IgD-negative memory B cell (primary cell): ENCODE results near the gene ADD3. TPM values are rescaled to one million over a fixed set of nuclear protein-coding genes. Genes with fewer than 3 reads are reported as not detected.
"Not testable (repeated sequence)": the region's sequence is repeated elsewhere in the genome, so short reads cannot be mapped to it uniquely, and the experiment has no call there.

Experiments
- H3K27ac Mint-ChIP-seq, 3 donors: one replicate each; pipeline ENCODE4 v1.8.0; 2020 to 2022; ENCODE audit warnings: mild to moderate bottlenecking in 3 of 3, mixed read lengths in 3 of 3, moderate library complexity in 1 of 3
- H3K27me3 Mint-ChIP-seq: one replicate; pipeline ENCODE4 v1.8.0; 2021; ENCODE audit warnings: mixed read lengths
- H3K36me3 Mint-ChIP-seq: one replicate; pipeline ENCODE4 v1.8.0; 2020; ENCODE audit warnings: mild to moderate bottlenecking, mixed read lengths
- H3K4me1 Mint-ChIP-seq, 3 donors: one replicate each; pipeline ENCODE4 v1.8.0; 2020 to 2022; ENCODE audit warnings: mixed read lengths in 3 of 3, mild to moderate bottlenecking in 1 of 3
- H3K4me3 Mint-ChIP-seq, 4 donors: one replicate each; pipeline ENCODE4 v1.8.0; 2020 to 2022; ENCODE audit warnings: mild to moderate bottlenecking in 4 of 4, mixed read lengths in 4 of 4, moderate library complexity in 3 of 4
- H3K9me3 Mint-ChIP-seq, 3 donors: one replicate each; pipeline ENCODE4 v1.8.0; 2020 to 2021; ENCODE audit warnings: mixed read lengths in 3 of 3, mild to moderate bottlenecking in 1 of 3
- polyA plus RNA-seq: library from polyadenylated mRNA; unstranded; fragments of 300-500 nt; fragmentation: Illumina TruSeq; gene quantifications from one replicate; pipeline ENCODE4 v1.2.3, GENCODE V29; 2021

ADD3 gene
- polyA plus RNA-seq, 1 donor from 2014 or later: 344 TPM

DNA sequence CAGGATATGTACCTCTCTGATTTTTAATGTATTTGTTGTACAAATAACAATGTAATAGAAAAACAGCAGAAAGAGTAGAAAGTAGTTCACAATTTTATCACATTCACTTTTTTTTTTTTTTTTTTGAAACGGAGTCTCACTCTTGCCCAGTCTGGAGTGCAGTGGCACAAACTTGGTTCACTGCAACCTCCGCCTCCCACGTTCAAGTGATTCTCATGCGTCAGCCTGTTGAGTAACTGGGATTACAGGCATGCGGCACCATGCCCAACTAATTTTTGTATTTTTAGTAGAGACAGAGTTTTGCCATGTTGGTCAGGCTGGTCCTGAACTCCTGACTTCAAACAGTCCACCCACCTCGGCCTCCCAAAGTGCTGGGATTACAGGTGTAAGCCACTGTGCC is 128.1 kb downstream of the ADD3 start:
- peaks cover 18 to 25% (median 24%) of the 10 kb centered on the region in 3 donors for H3K4me1 Mint-ChIP-seq
- H3K27me3 Mint-ChIP-seq, H3K4me3 Mint-ChIP-seq, H3K36me3 Mint-ChIP-seq, H3K27ac Mint-ChIP-seq, H3K9me3 Mint-ChIP-seq: not testable (repeated sequence)

DNA sequence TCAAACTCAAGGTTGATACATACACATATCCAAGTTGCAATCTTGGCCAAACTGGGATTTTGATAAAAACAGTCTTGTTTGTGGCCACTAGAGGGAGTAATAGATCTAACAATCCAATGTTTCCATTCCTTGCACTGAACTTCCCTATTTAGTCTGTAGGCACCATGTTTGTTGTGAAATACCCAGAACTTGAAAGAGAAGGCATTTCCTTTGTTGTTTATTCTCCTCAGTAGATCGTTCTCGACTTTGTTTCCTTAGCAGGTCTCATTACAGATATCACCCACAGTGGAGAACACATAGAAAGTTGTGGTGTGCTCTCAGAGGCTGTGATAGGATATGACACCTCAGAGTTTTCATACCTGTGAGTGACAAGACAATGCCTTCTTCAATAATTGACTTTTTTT is 129.4 kb downstream of the ADD3 start:
- H3K27ac Mint-ChIP-seq: peak overlapping the region; percentile 1 to 93 (median 1)
- no peaks in the 10 kb centered on the region for H3K9me3 Mint-ChIP-seq
- H3K4me3 Mint-ChIP-seq: peak overlapping the region in 2 of 4 donors; percentile 6 to 57
- H3K27me3 Mint-ChIP-seq: no peaks in the 10 kb centered on the region
- no peaks in the 10 kb centered on the region for H3K36me3 Mint-ChIP-seq
- peaks cover 18 to 25% (median 24%) of the 10 kb centered on the region in 3 donors for H3K4me1 Mint-ChIP-seq

DNA sequence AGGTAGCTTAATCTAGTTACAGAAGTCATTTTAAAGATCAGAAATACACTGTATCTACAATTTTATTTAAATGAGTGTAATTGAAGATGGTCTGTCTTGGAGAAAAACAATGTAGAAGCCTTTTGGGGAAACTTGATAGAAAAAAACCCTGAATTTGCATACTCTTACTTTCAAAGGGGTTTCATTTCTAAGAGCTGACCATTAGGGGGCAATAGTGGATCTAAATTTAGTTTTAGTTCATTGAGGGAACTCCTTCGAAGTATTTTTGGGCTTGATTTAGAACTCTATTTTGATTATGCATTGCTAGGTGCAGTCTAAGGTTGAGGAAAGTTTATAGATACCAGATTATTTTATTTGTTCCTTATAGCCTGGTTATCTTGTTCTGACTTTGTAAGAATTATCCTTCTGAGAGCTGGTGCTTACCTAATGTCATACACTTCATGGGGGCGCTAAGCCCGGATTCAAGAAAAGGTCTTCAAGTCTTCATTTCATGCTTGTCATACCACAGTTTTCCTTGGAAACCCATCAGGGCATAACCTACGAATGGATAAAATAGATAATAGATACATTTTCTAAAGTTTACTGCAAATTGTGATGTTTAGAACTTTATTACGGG is 130.5 kb downstream of the ADD3 start:
- Mint-ChIP-seq H3K4me3 (peak overlapping the region in 1 of 4 donors; percentile 10), H3K27me3 (no peaks in the 10 kb centered on the region), H3K36me3 (no peaks in the 10 kb centered on the region), H3K4me1 (peaks cover 18 to 24% (median 23%) of the 10 kb centered on the region in 3 donors), H3K9me3 (no peaks in the 10 kb centered on the region), H3K27ac (peak overlapping the region in 2 of 3 donors; percentile 39 to 93)

DNA sequence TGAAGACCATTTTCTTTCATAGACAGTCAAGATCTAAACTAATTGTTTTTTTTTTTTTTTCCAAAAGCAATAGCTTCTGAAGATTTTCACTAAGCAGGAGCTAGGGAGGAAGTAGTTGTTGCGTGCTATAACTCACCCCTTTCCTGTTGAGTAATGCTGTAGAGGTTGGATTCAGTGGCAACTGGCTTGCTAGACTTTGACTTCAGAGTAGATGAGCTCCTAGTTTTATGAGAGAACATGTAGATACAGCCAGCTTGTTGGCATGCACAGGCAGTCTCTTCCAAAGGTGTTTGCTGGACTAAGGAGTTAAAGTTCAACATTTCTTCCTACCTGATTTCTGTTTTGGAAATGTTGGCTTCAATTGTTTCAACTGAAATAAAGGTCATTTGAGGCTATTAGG is 133.4 kb downstream of the ADD3 start:
- Mint-ChIP-seq H3K27ac (peak overlapping the region in 1 of 3 donors; percentile 80), H3K36me3 (no peaks in the 10 kb centered on the region), H3K27me3 (peaks cover 3% of the 10 kb centered on the region)

DNA sequence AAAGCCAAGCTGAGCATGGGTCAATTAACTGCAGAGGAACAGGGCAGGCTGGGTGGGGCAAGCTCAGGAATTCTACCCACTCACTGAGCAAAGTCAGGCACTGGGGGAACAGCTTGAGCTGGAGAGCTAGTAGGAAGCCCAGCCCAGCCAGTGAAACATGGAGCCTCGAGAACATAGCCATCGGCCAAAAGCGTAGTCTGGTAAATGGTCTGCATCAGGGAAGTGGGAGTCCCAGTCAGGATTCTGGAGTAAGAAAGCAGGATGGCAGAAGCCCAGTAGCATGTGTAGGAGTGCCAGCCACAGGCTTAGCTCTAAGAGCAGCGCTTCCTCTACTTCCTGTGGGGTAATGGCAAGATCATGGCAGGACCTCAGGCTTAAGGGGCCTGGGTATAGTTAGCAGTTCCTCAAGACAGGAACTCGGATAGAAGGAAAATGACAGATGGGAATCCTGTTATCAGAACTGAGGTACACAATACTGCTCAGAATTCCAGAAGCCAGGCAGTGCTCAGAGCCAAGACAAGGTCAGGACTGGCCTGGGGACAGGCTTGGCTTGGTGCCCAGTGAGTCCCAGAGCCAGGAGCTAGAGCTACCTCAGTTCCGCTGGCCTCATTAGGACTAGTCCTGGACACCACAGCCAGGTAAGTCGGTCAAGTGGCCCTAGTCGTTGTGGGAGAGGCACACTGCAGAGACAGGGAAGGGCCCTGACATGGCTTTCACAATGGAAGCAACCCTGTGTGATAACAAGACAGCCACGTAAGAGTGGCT is 134.3 kb downstream of the ADD3 start:
- Mint-ChIP-seq H3K27ac (no peak overlapping the region), H3K36me3 (no peaks in the 10 kb centered on the region), H3K9me3 (no peaks in the 10 kb centered on the region), H3K27me3 (peaks cover 3% of the 10 kb centered on the region), H3K4me3 (no peak overlapping the region), H3K4me1 (peaks cover 9 to 14% (median 13%) of the 10 kb centered on the region in 3 donors)

More for the DNA sequence above, 133.4 kb downstream of the ADD3 start:
- Mint-ChIP-seq H3K4me3 (no peak overlapping the region), H3K4me1 (peaks cover 11 to 16% (median 16%) of the 10 kb centered on the region in 3 donors), H3K9me3 (no peaks in the 10 kb centered on the region)

DNA sequence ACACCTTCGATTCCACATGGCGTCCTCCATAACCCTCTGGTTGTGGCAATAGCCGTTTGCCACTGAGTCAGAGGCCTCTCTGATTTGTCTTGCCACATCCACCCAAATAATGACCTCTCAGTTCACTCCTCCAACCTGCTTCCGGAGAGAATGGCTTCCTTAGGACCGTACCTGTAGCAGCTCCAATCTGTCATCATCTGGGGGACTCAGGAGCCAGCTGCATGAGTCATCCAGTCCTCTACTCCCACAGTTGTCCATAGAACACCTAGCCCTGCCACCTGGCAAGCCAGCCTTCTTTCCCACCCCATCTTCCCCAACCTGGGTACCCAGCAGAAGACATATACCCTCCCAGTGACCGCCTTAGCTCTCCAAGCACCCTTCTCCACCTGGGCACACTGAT is 135.2 kb downstream of the ADD3 start:
- no peaks in the 10 kb centered on the region for H3K36me3 Mint-ChIP-seq
- H3K9me3 Mint-ChIP-seq: no peaks in the 10 kb centered on the region
- peaks cover 3% of the 10 kb centered on the region for H3K27me3 Mint-ChIP-seq
- peaks cover 3 to 6% (median 5%) of the 10 kb centered on the region in 3 donors for H3K4me1 Mint-ChIP-seq
- no peak overlapping the region for H3K4me3 Mint-ChIP-seq
- H3K27ac Mint-ChIP-seq: no peak overlapping the region

DNA sequence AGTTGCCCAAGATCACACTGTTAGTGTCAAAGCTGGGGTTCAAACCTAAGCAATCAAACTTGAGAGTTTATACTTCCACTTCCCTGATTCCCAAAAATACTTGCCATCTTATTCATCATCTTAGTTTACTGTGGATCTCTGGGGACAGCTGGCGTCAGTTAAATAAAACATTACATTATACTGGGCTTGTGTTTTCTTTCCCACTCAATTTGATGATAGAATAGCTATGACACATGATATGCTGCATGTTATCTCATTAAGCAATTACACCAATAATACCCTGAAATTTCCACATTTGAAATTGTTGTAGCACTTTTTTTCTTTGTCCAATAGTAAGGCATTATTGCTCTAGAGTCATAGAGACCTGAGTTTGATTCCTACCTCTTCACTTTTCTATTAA is 136.7 kb downstream of the ADD3 start:
- Mint-ChIP-seq H3K27me3 (peaks cover 11% of the 10 kb centered on the region), H3K4me1 (no peaks in the 10 kb centered on the region), H3K4me3 (no peak overlapping the region), H3K9me3 (no peaks in the 10 kb centered on the region), H3K36me3 (no peaks in the 10 kb centered on the region), H3K27ac (no peak overlapping the region)

DNA sequence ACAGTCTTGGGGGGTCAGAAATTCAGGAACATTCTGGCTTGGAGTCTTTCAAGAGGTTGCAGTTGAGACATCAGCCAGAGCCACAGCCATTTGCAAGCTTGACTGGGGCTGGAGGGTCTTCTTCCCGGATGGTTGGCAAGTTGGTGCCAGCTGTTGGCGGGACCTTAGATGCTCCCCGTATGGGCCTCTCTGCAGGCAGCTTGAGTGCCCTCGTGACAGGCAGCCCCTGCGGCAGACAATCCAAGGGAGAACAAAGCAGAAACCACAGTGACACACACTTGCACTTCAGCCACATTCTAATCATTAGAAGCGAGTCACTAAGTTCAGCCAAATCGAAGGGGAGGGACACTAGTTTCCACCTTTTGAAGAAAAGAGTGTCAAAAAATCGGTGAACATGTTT is 140.2 kb downstream of the ADD3 start:
- peak overlapping the region in 1 of 4 donors; percentile 4 for H3K4me3 Mint-ChIP-seq
- H3K4me1 Mint-ChIP-seq: peaks cover 0 to under 1% (median 0%) of the 10 kb centered on the region in 3 donors
- H3K9me3 Mint-ChIP-seq: no peaks in the 10 kb centered on the region
- H3K36me3 Mint-ChIP-seq: no peaks in the 10 kb centered on the region
- H3K27me3 Mint-ChIP-seq: peaks cover 22% of the 10 kb centered on the region
- no peak overlapping the region for H3K27ac Mint-ChIP-seq

DNA sequence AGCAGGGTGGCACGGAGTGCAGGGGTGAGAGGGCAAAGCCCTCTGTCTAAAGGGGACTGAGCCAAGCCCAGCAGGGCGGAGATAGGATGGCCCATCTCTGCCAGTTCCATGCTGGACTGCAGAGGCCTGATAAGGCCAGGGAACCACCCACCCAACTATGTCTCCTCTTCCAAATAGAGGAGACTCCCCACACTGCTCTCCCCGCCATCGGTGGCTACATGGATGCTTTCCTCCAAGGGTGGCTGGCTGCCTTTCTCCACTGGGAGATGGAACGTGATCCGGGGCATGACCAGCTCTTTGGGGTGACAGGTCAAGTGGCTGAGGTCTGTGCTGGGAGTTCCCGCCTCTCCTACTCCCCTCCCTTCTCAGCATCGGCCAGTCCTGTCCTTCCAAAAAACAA is 141.5 kb downstream of the ADD3 start:
- Mint-ChIP-seq H3K4me1 (peaks cover 10 to 12% (median 11%) of the 10 kb centered on the region in 3 donors), H3K27me3 (peaks cover 35% of the 10 kb centered on the region), H3K27ac (no peak overlapping the region), H3K36me3 (no peaks in the 10 kb centered on the region), H3K9me3 (no peaks in the 10 kb centered on the region), H3K4me3 (no peak overlapping the region)

DNA sequence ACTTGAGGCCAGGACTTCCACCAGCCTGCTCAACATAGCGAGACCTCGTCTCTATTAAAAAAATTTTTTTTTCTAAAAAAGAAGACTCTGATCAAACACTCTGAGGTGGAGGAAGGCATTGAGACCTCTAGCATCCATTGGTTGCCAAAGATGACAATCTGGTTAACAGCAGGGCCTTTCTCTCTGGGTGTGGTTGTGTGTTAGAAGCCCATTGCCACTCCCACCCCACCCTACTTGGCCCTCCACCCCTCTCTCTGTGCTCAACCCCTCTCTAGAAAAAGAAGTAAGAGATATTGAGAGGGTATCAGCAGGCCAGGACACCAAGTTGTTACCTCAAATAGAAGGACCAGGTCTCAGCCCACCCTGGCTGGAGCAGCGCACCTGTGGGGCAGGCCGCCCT is 142.3 kb downstream of the ADD3 start:
- Mint-ChIP-seq H3K4me3 (no peak overlapping the region), H3K9me3 (no peaks in the 10 kb centered on the region), H3K27ac (peak overlapping the region in 1 of 3 donors; percentile 32), H3K27me3 (peaks cover 37% of the 10 kb centered on the region), H3K4me1 (peaks cover 11 to 12% (median 12%) of the 10 kb centered on the region in 3 donors), H3K36me3 (no peaks in the 10 kb centered on the region)

DNA sequence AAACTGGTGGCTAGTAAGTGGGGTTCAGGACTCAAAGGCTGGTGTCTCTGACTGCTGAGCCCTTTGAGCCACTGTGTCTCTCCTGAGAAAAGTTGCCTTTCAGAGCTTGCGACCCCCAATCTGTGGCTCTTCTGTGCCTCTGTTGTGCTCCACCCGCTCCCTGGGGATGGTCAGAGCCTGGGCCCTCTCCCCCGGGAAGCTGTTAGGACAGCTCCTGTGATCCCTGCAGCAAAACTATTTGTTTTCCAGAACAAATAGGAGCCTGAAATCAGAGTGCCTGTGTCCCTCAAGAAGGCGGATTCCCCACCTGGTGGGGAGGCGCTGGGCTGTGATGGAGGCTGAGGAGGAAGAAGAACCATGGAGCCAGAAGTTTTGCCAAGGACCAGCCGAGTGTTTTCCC is 143.2 kb downstream of the ADD3 start:
- Mint-ChIP-seq H3K27me3 (peaks cover 37% of the 10 kb centered on the region), H3K4me1 (peaks cover 12 to 16% (median 14%) of the 10 kb centered on the region in 3 donors), H3K9me3 (no peaks in the 10 kb centered on the region), H3K27ac (no peak overlapping the region), H3K4me3 (no peak overlapping the region), H3K36me3 (no peaks in the 10 kb centered on the region)

DNA sequence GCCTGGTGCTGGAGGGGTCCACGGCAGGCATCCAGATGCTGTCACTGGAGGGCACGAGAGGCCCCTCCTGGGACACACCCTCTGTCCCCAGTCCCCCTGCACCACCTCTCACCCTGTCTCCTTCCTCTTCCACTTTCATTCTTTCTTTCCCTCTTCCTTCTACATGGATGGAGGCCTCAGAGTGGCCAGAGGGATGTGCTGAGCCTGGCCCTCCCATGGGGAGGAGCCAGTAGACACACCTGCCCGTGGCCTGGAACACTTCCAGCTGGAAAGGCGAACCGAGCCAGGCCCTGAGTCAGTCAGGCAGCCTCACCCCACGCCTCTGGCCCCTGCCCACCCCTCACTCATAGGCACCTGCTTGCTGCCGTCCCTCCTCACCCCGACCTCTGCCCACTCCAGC is 143.7 kb downstream of the ADD3 start:
- Mint-ChIP-seq H3K27me3 (peaks cover 38% of the 10 kb centered on the region), H3K36me3 (no peaks in the 10 kb centered on the region), H3K4me1 (peaks cover 13 to 17% (median 16%) of the 10 kb centered on the region in 3 donors), H3K9me3 (no peaks in the 10 kb centered on the region), H3K4me3 (no peak overlapping the region), H3K27ac (no peak overlapping the region)

DNA sequence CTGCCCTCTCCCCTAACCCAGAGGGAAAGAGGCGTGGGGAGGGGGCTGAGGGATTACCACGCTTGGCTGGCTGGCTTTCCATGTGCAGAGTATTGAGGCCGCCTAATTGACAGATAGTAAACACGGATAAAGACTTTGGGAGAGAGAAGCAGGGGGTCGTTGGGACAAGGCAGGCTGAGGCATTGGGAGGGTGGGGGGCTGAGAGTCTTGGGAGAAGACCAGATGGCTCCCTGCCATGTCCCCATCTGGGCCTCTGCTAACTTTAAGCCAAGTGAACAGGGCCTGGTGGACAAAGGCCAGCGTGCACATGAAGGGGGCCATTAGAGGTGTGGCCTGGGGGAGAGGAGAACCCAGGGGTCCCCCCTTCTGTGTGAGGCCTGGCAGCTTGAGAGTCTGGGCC is 144.2 kb downstream of the ADD3 start:
- Mint-ChIP-seq H3K27ac (no peak overlapping the region), H3K4me1 (peaks cover 18 to 22% (median 21%) of the 10 kb centered on the region in 3 donors), H3K27me3 (peaks cover 43% of the 10 kb centered on the region)

DNA sequence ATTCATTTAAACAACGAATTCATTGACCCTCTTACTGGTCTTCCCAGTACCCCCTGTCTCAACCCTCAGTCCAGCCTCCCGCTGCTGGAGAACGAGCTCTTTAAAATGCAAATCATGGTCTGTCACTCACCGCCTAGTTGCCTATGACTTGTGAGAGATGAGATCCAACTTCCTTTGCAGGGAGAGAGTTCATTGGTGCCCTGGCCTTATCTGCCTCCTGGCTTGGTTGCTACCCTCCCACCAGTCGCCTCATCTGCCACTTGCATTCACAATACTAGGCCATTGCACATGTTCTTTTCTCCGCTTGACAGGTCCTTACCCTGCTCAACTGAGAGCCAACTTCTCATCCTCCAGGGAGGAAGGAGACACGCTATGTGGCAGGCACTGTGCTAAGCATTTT is 145.6 kb downstream of the ADD3 start:
- Mint-ChIP-seq H3K27ac (peak overlapping the region in 1 of 3 donors; percentile 74), H3K4me3 (peak overlapping the region in 2 of 4 donors; percentile 10 to 79), H3K27me3 (peaks cover 46% of the 10 kb centered on the region), H3K9me3 (no peaks in the 10 kb centered on the region), H3K36me3 (no peaks in the 10 kb centered on the region), H3K4me1 (peaks cover 20 to 25% (median 24%) of the 10 kb centered on the region in 3 donors)

More for the DNA sequence above, 144.2 kb downstream of the ADD3 start:
- no peak overlapping the region for H3K4me3 Mint-ChIP-seq
- no peaks in the 10 kb centered on the region for H3K36me3 Mint-ChIP-seq
- no peaks in the 10 kb centered on the region for H3K9me3 Mint-ChIP-seq

DNA sequence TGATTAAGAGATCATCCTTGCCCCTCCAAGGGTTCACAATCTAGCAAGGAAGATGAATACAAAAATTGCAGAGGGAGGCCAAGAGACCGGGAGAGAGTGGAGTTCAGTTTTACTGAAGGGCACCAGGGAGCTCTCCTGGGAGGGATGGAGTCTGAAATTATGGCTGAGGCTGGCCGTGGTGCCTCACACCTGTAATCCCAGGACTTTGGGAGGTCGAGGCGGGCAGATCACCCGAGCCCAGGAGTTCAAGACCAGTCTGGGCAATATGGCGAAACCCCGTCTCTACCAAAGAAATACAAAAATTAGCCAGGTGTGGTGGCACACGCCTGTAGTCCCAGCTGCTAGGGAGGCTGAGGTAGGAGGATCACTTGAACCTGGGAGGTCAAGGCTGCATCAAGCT is 148.3 kb downstream of the ADD3 start:
- Mint-ChIP-seq H3K4me3 (peak overlapping the region in 2 of 4 donors; percentile 79 to 83), H3K36me3 (no peaks in the 10 kb centered on the region), H3K27me3 (peaks cover 38% of the 10 kb centered on the region), H3K4me1 (peaks cover 20 to 25% (median 24%) of the 10 kb centered on the region in 3 donors), H3K9me3 (no peaks in the 10 kb centered on the region), H3K27ac (peak overlapping the region in 1 of 3 donors; percentile 59)
